ENCODE measurements around the gene EIF3K.
"Not testable (repeated sequence)": the region's sequence is repeated elsewhere in the genome, so short reads cannot be mapped to it uniquely, and the experiment has no call there.

Gene EIF3K
- 108 to 166 (median 141) reads per million in 3 donors for total RNA-seq

- no peaks in the 10 kb centered on the region for H3K9me3 ChIP-seq (ENCODE audit: control insufficient read depth, low read length)
- H3K4me1 ChIP-seq (ENCODE audit: control insufficient read depth, insufficient read depth, low read length, poor library complexity, severe bottlenecking), result peaks cover 47% of the 10 kb centered on the region
- peak; percentile 95 to 97 (median 96) for DNase-seq
- H3K27ac ChIP-seq (ENCODE audit: insufficient read depth, low read length, poor library complexity, severe bottlenecking), result peak within 1 kb of the TSS; percentile 84
- H3K36me3 ChIP-seq (ENCODE audit: control insufficient read depth, insufficient read depth, low read length), result peaks cover 34% of the 10 kb centered on the region
- peak within 1 kb of the TSS; percentile 85 for H3K4me3 ChIP-seq (ENCODE audit: insufficient read depth, low read depth, low read length, poor library complexity, severe bottlenecking)
- H3K27me3 ChIP-seq (replicated peaks; ENCODE audit: control insufficient read depth, insufficient read depth, low read length, poor library complexity, severe bottlenecking), result no peaks in the 10 kb centered on the region
Observed at GRCh38 chr19:38618590-38619360, at the start of gene EIF3K. TSS of gene EIF3K (plus strand) at chr19:38619188. CDS start at chr19:38619269, 81 bp downstream.

- no peaks in the 10 kb centered on the region for H3K27me3 ChIP-seq (replicated peaks; ENCODE audit: control insufficient read depth, insufficient read depth, low read length, poor library complexity, severe bottlenecking)
- no peak overlapping the region for H3K4me3 ChIP-seq (ENCODE audit: insufficient read depth, low read depth, low read length, poor library complexity, severe bottlenecking)
- peaks cover 6% of the 10 kb centered on the region for H3K4me1 ChIP-seq (ENCODE audit: control insufficient read depth, insufficient read depth, low read length, poor library complexity, severe bottlenecking)
- no peaks in the 10 kb centered on the region for H3K36me3 ChIP-seq (ENCODE audit: control insufficient read depth, insufficient read depth, low read length)
- no peak for DNase-seq
- H3K27ac ChIP-seq (ENCODE audit: insufficient read depth, low read length, poor library complexity, severe bottlenecking), result no peak overlapping the region
- no peaks in the 10 kb centered on the region for H3K9me3 ChIP-seq (ENCODE audit: control insufficient read depth, low read length)
Observed at GRCh38 chr19:38569368-38569983, 49.5 kb upstream of the EIF3K start.

GRCh38 chr19:38571682-38572081 is 47.3 kb upstream of the EIF3K start:
- Histone ChIP-seq H3K4me3 (ENCODE audit: insufficient read depth, low read depth, low read length, poor library complexity, severe bottlenecking) (no peak overlapping the region), H3K4me1 (ENCODE audit: control insufficient read depth, insufficient read depth, low read length, poor library complexity, severe bottlenecking) (no peaks in the 10 kb centered on the region), H3K27me3 (replicated peaks; ENCODE audit: control insufficient read depth, insufficient read depth, low read length, poor library complexity, severe bottlenecking) (no peaks in the 10 kb centered on the region), H3K36me3 (ENCODE audit: control insufficient read depth, insufficient read depth, low read length) (no peaks in the 10 kb centered on the region), H3K9me3 (ENCODE audit: control insufficient read depth, low read length) (no peaks in the 10 kb centered on the region), H3K27ac (ENCODE audit: insufficient read depth, low read length, poor library complexity, severe bottlenecking) (no peak overlapping the region)
- DNase-seq, result no peak

GRCh38 chr19:38577826-38578225 is 41.2 kb upstream of the EIF3K start:
- H3K27ac ChIP-seq (ENCODE audit: insufficient read depth, low read length, poor library complexity, severe bottlenecking), result no peak overlapping the region
- peaks cover 4% of the 10 kb centered on the region for H3K4me1 ChIP-seq (ENCODE audit: control insufficient read depth, insufficient read depth, low read length, poor library complexity, severe bottlenecking)
- H3K9me3 ChIP-seq (ENCODE audit: control insufficient read depth, low read length), result no peaks in the 10 kb centered on the region
- no peak overlapping the region for H3K4me3 ChIP-seq (ENCODE audit: insufficient read depth, low read depth, low read length, poor library complexity, severe bottlenecking)
- no peak for DNase-seq
- no peaks in the 10 kb centered on the region for H3K36me3 ChIP-seq (ENCODE audit: control insufficient read depth, insufficient read depth, low read length)
- no peaks in the 10 kb centered on the region for H3K27me3 ChIP-seq (replicated peaks; ENCODE audit: control insufficient read depth, insufficient read depth, low read length, poor library complexity, severe bottlenecking)

GRCh38 chr19:38579304-38579703 is 39.7 kb upstream of the EIF3K start:
- not testable (repeated sequence) for H3K4me1 ChIP-seq (ENCODE audit: control insufficient read depth, insufficient read depth, low read length, poor library complexity, severe bottlenecking); H3K27ac ChIP-seq (ENCODE audit: insufficient read depth, low read length, poor library complexity, severe bottlenecking)

GRCh38 chr19:38580080-38580479 is 38.9 kb upstream of the EIF3K start:
- H3K36me3 ChIP-seq (ENCODE audit: control insufficient read depth, insufficient read depth, low read length), result no peaks in the 10 kb centered on the region
- H3K4me1 ChIP-seq (ENCODE audit: control insufficient read depth, insufficient read depth, low read length, poor library complexity, severe bottlenecking), result peaks cover 4% of the 10 kb centered on the region
- no peaks in the 10 kb centered on the region for H3K27me3 ChIP-seq (replicated peaks; ENCODE audit: control insufficient read depth, insufficient read depth, low read length, poor library complexity, severe bottlenecking)
- DNase-seq, result no peak
- no peak overlapping the region for H3K27ac ChIP-seq (ENCODE audit: insufficient read depth, low read length, poor library complexity, severe bottlenecking)
- no peak overlapping the region for H3K4me3 ChIP-seq (ENCODE audit: insufficient read depth, low read depth, low read length, poor library complexity, severe bottlenecking)
- no peaks in the 10 kb centered on the region for H3K9me3 ChIP-seq (ENCODE audit: control insufficient read depth, low read length)

More at GRCh38 chr19:38579304-38579703, 39.7 kb upstream of the EIF3K start:
- not testable (repeated sequence) for DNase-seq; H3K4me3 ChIP-seq (ENCODE audit: insufficient read depth, low read depth, low read length, poor library complexity, severe bottlenecking); H3K36me3 ChIP-seq (ENCODE audit: control insufficient read depth, insufficient read depth, low read length); H3K9me3 ChIP-seq (ENCODE audit: control insufficient read depth, low read length); H3K27me3 ChIP-seq (replicated peaks; ENCODE audit: control insufficient read depth, insufficient read depth, low read length, poor library complexity, severe bottlenecking)

GRCh38 chr19:38583219-38583984 is 35.6 kb upstream of the EIF3K start:
- no peaks in the 10 kb centered on the region for H3K27me3 ChIP-seq (replicated peaks; ENCODE audit: control insufficient read depth, insufficient read depth, low read length, poor library complexity, severe bottlenecking)
- DNase-seq, result no peak
- no peak overlapping the region for H3K27ac ChIP-seq (ENCODE audit: insufficient read depth, low read length, poor library complexity, severe bottlenecking)
- H3K4me1 ChIP-seq (ENCODE audit: control insufficient read depth, insufficient read depth, low read length, poor library complexity, severe bottlenecking), result peaks cover 4% of the 10 kb centered on the region
- peaks cover 9% of the 10 kb centered on the region for H3K36me3 ChIP-seq (ENCODE audit: control insufficient read depth, insufficient read depth, low read length)
- no peak overlapping the region for H3K4me3 ChIP-seq (ENCODE audit: insufficient read depth, low read depth, low read length, poor library complexity, severe bottlenecking)
- H3K9me3 ChIP-seq (ENCODE audit: control insufficient read depth, low read length), result no peaks in the 10 kb centered on the region

GRCh38 chr19:38583985-38584305 is 35.0 kb upstream of the EIF3K start:
- Histone ChIP-seq H3K4me1 (ENCODE audit: control insufficient read depth, insufficient read depth, low read length, poor library complexity, severe bottlenecking) (peaks cover 2% of the 10 kb centered on the region), H3K27me3 (replicated peaks; ENCODE audit: control insufficient read depth, insufficient read depth, low read length, poor library complexity, severe bottlenecking) (no peaks in the 10 kb centered on the region), H3K36me3 (ENCODE audit: control insufficient read depth, insufficient read depth, low read length) (peaks cover 9% of the 10 kb centered on the region), H3K4me3 (ENCODE audit: insufficient read depth, low read depth, low read length, poor library complexity, severe bottlenecking) (no peak overlapping the region), H3K27ac (ENCODE audit: insufficient read depth, low read length, poor library complexity, severe bottlenecking) (no peak overlapping the region), H3K9me3 (ENCODE audit: control insufficient read depth, low read length) (no peaks in the 10 kb centered on the region)
- DNase-seq, result no peak

GRCh38 chr19:38587562-38587961 is 31.4 kb upstream of the EIF3K start:
- DNase-seq, result no peak
- Histone ChIP-seq H3K27ac (ENCODE audit: insufficient read depth, low read length, poor library complexity, severe bottlenecking) (no peak overlapping the region), H3K4me3 (ENCODE audit: insufficient read depth, low read depth, low read length, poor library complexity, severe bottlenecking) (no peak overlapping the region), H3K36me3 (ENCODE audit: control insufficient read depth, insufficient read depth, low read length) (peaks cover 13% of the 10 kb centered on the region), H3K27me3 (replicated peaks; ENCODE audit: control insufficient read depth, insufficient read depth, low read length, poor library complexity, severe bottlenecking) (no peaks in the 10 kb centered on the region), H3K9me3 (ENCODE audit: control insufficient read depth, low read length) (no peaks in the 10 kb centered on the region), H3K4me1 (ENCODE audit: control insufficient read depth, insufficient read depth, low read length, poor library complexity, severe bottlenecking) (no peaks in the 10 kb centered on the region)

- Histone ChIP-seq H3K4me1 (ENCODE audit: control insufficient read depth, insufficient read depth, low read length, poor library complexity, severe bottlenecking) (no peaks in the 10 kb centered on the region), H3K27me3 (replicated peaks; ENCODE audit: control insufficient read depth, insufficient read depth, low read length, poor library complexity, severe bottlenecking) (no peaks in the 10 kb centered on the region), H3K4me3 (ENCODE audit: insufficient read depth, low read depth, low read length, poor library complexity, severe bottlenecking) (no peak overlapping the region), H3K27ac (ENCODE audit: insufficient read depth, low read length, poor library complexity, severe bottlenecking) (no peak overlapping the region), H3K9me3 (ENCODE audit: control insufficient read depth, low read length) (no peaks in the 10 kb centered on the region), H3K36me3 (ENCODE audit: control insufficient read depth, insufficient read depth, low read length) (peaks cover 15% of the 10 kb centered on the region)
- no peak for DNase-seq
Observed at GRCh38 chr19:38588041-38588440, 30.9 kb upstream of the EIF3K start.

Data from effector memory CD4-positive, alpha-beta T cell (primary cell).